MCF 10A (cell line): Measurements from ENCODE around the gene PHF5A. TPM values are rescaled to one million over a fixed set of nuclear protein-coding genes. Genes with fewer than 3 reads are reported as not detected.
"Not testable (repeated sequence)": the region's sequence is repeated elsewhere in the genome, so short reads cannot be mapped to it uniquely, and the experiment has no call there.

ENCODE experiments used
- BruUV-seq: library from RNA; stranded (reverse); fragments of 400-500 nt; replicated peaks from 2 replicates; lab custom pipeline; 2021; lab: Mats Ljungman, UMichigan
- CTCF ChIA-PET: fragments of 300-600 bp; sonication (Branson Sonifier 250); formaldehyde crosslinking; extraction: SDS; loops from one replicate; lab custom pipeline; 2021; ENCODE audit warnings: antibody characterized with exemption, inconsistent platforms; lab: Yijun Ruan, JAX
- POLR2A ChIA-PET: fragments of 300-600, 350-650 bp; sonication (Branson Sonifier 250); formaldehyde crosslinking; extraction: SDS; loops from one replicate; lab custom pipeline; 2020; ENCODE audit warnings: antibody characterized with exemption, inconsistent platforms; lab: Yijun Ruan, JAX
- DNase-seq: peaks from one replicate; pipeline ENCODE4 v3.0.0-alpha.2; 2018; ENCODE audit not compliant: unreplicated experiment
- H3K27ac Mint-ChIP-seq: one replicate; pipeline ENCODE4 v1.8.0; 2022; ENCODE audit warnings: mild to moderate bottlenecking, low read depth, mixed read lengths; ENCODE audit not compliant: unreplicated experiment
- H3K27me3 Mint-ChIP-seq: one replicate; pipeline ENCODE4 v1.8.0; 2022; ENCODE audit warnings: mixed read lengths; ENCODE audit not compliant: insufficient read depth, unreplicated experiment
- H3K36me3 Mint-ChIP-seq: one replicate; pipeline ENCODE4 v1.8.0; 2022; ENCODE audit warnings: mild to moderate bottlenecking, moderate library complexity, mixed read lengths; ENCODE audit not compliant: insufficient read depth, unreplicated experiment
- H3K4me1 Mint-ChIP-seq: one replicate; pipeline ENCODE4 v1.8.0; 2022; ENCODE audit warnings: mixed read lengths; ENCODE audit not compliant: insufficient read depth, unreplicated experiment
- H3K4me3 Mint-ChIP-seq: one replicate; pipeline ENCODE4 v1.8.0; 2022; ENCODE audit warnings: mild to moderate bottlenecking, moderate library complexity, mixed read lengths; ENCODE audit not compliant: unreplicated experiment
- H3K9me3 Mint-ChIP-seq: one replicate; pipeline ENCODE4 v1.8.0; 2022; ENCODE audit warnings: mixed read lengths; ENCODE audit not compliant: unreplicated experiment
- CTCF ChIP-seq: fragments of 200-600 bp; IDR thresholded peaks from one replicate; pipeline ENCODE4 v1.8.0; 2022; ENCODE audit warnings: antibody characterized with exemption, mild to moderate bottlenecking; ENCODE audit not compliant: unreplicated experiment
- intact Hi-C: fragments of 100-400 bp; cut with micrococcal nuclease; formaldehyde crosslinking; loops from 2 replicates; pipeline ENCODE4 v1.14.1; 2022
- total RNA-seq: library from RNA; stranded (reverse); gene quantifications from 2 replicates; pipeline ENCODE4 v1.2.3, GENCODE V29; 2022

The PHF5A gene
- total RNA-seq, 1 experiment from 2014 or later, result 62.3 TPM

DNA sequence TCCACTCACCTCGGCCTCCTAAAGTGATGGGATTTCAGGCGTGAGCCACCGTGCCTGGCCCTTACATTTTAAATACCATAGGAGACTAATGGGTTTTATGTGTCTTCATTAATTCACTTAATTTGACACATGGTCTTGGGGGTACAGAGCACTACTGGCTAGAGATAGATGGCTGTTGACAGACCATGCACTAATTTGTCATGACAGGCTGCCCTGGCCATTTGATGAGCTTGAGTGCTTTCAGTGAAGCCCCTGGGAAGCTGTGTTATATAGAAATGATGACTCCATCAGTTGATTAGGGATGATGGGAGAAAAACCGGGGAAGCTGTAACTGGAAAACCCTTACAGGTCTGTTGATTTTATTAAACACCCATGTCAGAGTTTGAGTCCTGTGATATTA lies 6.6 kb downstream of the PHF5A start:
- Mint-ChIP-seq H3K27ac (no peak overlapping the region), H3K9me3 (no peaks in the 10 kb centered on the region), H3K36me3 (peaks cover 88% of the 10 kb centered on the region), H3K4me1 (no peaks in the 10 kb centered on the region), H3K4me3 (no peak overlapping the region), H3K27me3 (no peaks in the 10 kb centered on the region)
- BruUV-seq, result no TSS peak
- TF ChIP-seq CTCF, result no peak
- ChIA-PET POLR2A (interaction anchor here (12.2 kb wide), 1 partner anchor 15 kb away, joined by 113 read pairs; the partner anchor contains the start of gene TOB2), CTCF (interaction anchor here (0.6 to 2.0 kb wide), 2 partner anchors 56 to 59 kb away, joined by 3 to 9 read pairs; no protein-coding TSS in a partner anchor)
- no peak for DNase-seq
- intact Hi-C loops, result no loop called here

GRCh38 chr22:41460071-41460470 lies 8.4 kb downstream of the PHF5A start:
- H3K4me3 Mint-ChIP-seq, intact Hi-C loops: not testable (repeated sequence)
- peaks cover 87% of the 10 kb centered on the region for H3K36me3 Mint-ChIP-seq

GRCh38 chr22:41459431-41459830 lies 9.1 kb downstream of the PHF5A start:
- Mint-ChIP-seq H3K36me3 (peaks cover 81% of the 10 kb centered on the region), H3K27ac (no peak overlapping the region), H3K4me3 (no peak overlapping the region), H3K9me3 (no peaks in the 10 kb centered on the region), H3K4me1 (no peaks in the 10 kb centered on the region), H3K27me3 (no peaks in the 10 kb centered on the region)
- TF ChIP-seq CTCF, result no peak
- ChIA-PET CTCF (no interaction called here), POLR2A (interaction anchor here (0.6 to 12.2 kb wide), 3 partner anchors 9 to 106 kb away, joined by 3 to 113 read pairs (median 8); partner anchors contain the start of genes ACO2, PHF5A and TOB2)
- intact Hi-C loops, result no loop called here
- no peak for DNase-seq
- BruUV-seq, result no TSS peak

More at GRCh38 chr22:41460071-41460470, 8.4 kb downstream of the PHF5A start:
- DNase-seq, CTCF ChIA-PET, H3K9me3 Mint-ChIP-seq, H3K4me1 Mint-ChIP-seq, H3K27ac Mint-ChIP-seq, BruUV-seq, H3K27me3 Mint-ChIP-seq: not testable (repeated sequence)
- POLR2A ChIA-PET, result interaction anchor here (2.1 to 12.2 kb wide), 2 partner anchors 8 to 13 kb away, joined by 8 to 113 read pairs; partner anchors contain the start of genes ACO2, PHF5A and TOB2

GRCh38 chr22:41458161-41458728 lies 10.2 kb downstream of the PHF5A start:
- BruUV-seq, result no TSS peak
- H3K4me3 Mint-ChIP-seq, result no peak overlapping the region

More at GRCh38 chr22:41458161-41458728, 10.2 kb downstream of the PHF5A start:
- no peak for DNase-seq
- ChIA-PET CTCF (interaction anchor here (0.6 to 0.9 kb wide), 2 partner anchors 54 to 61 kb away, joined by 3 to 6 read pairs; no protein-coding TSS in a partner anchor), POLR2A (interaction anchor here (7.7 to 12.2 kb wide), 2 partner anchors 10 to 11 kb away, joined by 59 to 113 read pairs; partner anchors contain the start of genes ACO2, PHF5A and TOB2)
- no peaks in the 10 kb centered on the region for H3K4me1 Mint-ChIP-seq
- H3K27me3 Mint-ChIP-seq, result no peaks in the 10 kb centered on the region
- intact Hi-C loops, result no loop called here
- TF ChIP-seq CTCF, result no peak
- no peak overlapping the region for H3K27ac Mint-ChIP-seq
- H3K9me3 Mint-ChIP-seq, result no peaks in the 10 kb centered on the region
- H3K36me3 Mint-ChIP-seq, result peaks cover 69% of the 10 kb centered on the region
